Activated CD8-positive, alpha-beta T cell treated with anti-CD3 and anti-CD28 coated beads for 36 hours (primary cell): Measurements from ENCODE around the gene EFNA1. TPM values are rescaled to one million over a fixed set of nuclear protein-coding genes. Genes with fewer than 3 reads are reported as not detected.

Source experiments
- ATAC-seq: fragments of 200-7000 bp; cut with Tn5 transposase; one replicate; pipeline ENCODE4 v1.10.0; 2021; ENCODE audit warnings: mild to moderate bottlenecking, moderate library complexity
- CTCF ChIA-PET: fragments of 350-600 bp; sonication (Branson Sonifier 250); formaldehyde crosslinking; loops from one replicate; lab custom pipeline; 2021; ENCODE audit warnings: antibody characterized with exemption; lab: Charles Lee
- POLR2A ChIA-PET: fragments of 350-600 bp; sonication (Branson Sonifier 250); formaldehyde crosslinking; loops from one replicate; lab custom pipeline; 2021; ENCODE audit warnings: antibody characterized with exemption; lab: Charles Lee
- DNase-seq: peaks from one replicate; pipeline ENCODE4 v3.0.0-alpha.2; 2020
- H3K27ac Mint-ChIP-seq: one replicate; pipeline ENCODE4 v1.8.0; 2021; ENCODE audit warnings: mild to moderate bottlenecking, mixed read lengths
- H3K27me3 Mint-ChIP-seq: one replicate; pipeline ENCODE4 v1.8.0; 2021; ENCODE audit warnings: mixed read lengths
- H3K36me3 Mint-ChIP-seq: one replicate; pipeline ENCODE4 v1.8.0; 2021; ENCODE audit warnings: low read depth, mixed read lengths
- H3K4me1 Mint-ChIP-seq: one replicate; pipeline ENCODE4 v1.8.0; 2021; ENCODE audit warnings: low read depth, mixed read lengths
- H3K4me3 Mint-ChIP-seq: one replicate; pipeline ENCODE4 v1.8.0; 2021; ENCODE audit warnings: mild to moderate bottlenecking, moderate library complexity, mixed read lengths
- H3K9me3 Mint-ChIP-seq: one replicate; pipeline ENCODE4 v1.8.0; 2021; ENCODE audit warnings: mixed read lengths
- CTCF ChIP-seq: fragments of 200-600 bp; IDR thresholded peaks from one replicate; pipeline ENCODE4 v1.8.0; 2022; ENCODE audit warnings: antibody characterized with exemption, mild to moderate bottlenecking
- intact Hi-C: fragments of 100-400 bp; cut with micrococcal nuclease; formaldehyde crosslinking; loops from one replicate; pipeline ENCODE4 v1.10.0; 2022
- total RNA-seq, 2 experiments: library from RNA; stranded (reverse); gene quantifications; one replicate each; pipeline ENCODE4 v1.2.3, GENCODE V29; 2021

EFNA1 gene
- total RNA-seq, 2 experiments from 2014 or later: 0.59 to 0.60 TPM

GRCh38 chr1:155108296-155108695, 19.4 kb upstream of the EFNA1 start:
- CTCF ChIA-PET: interaction anchor here (0.9 to 2.3 kb wide), 3 partner anchors 17 to 59 kb away, joined by 3 to 8 read pairs (median 7); no protein-coding TSS in a partner anchor
- TF ChIP-seq CTCF: no peak
- POLR2A ChIA-PET: interaction anchor here (0.8 kb wide), 1 partner anchor 16 kb away, joined by 3 read pairs; no protein-coding TSS in a partner anchor
- no peaks in the 10 kb centered on the region for H3K9me3 Mint-ChIP-seq
- no peaks in the 10 kb centered on the region for H3K36me3 Mint-ChIP-seq
- no peak for DNase-seq
- intact Hi-C loops: loop anchor here (5.0 kb wide), 1 partner anchor 59 kb away; no protein-coding TSS in a partner anchor
- ATAC-seq: no peak
- no peak overlapping the region for H3K27ac Mint-ChIP-seq
- no peak overlapping the region for H3K4me3 Mint-ChIP-seq
- H3K27me3 Mint-ChIP-seq: no peaks in the 10 kb centered on the region
- H3K4me1 Mint-ChIP-seq: no peaks in the 10 kb centered on the region

GRCh38 chr1:155110381-155110780, 17.3 kb upstream of the EFNA1 start:
- H3K27ac Mint-ChIP-seq: no peak overlapping the region
- no peaks in the 10 kb centered on the region for H3K27me3 Mint-ChIP-seq
- H3K4me1 Mint-ChIP-seq: no peaks in the 10 kb centered on the region
- H3K36me3 Mint-ChIP-seq: no peaks in the 10 kb centered on the region
- DNase-seq (no peak), ATAC-seq (no peak)
- H3K4me3 Mint-ChIP-seq: no peak overlapping the region
- ChIA-PET CTCF (interaction anchor here (0.7 to 2.7 kb wide), 2 partner anchors 19 to 21 kb away, joined by 3 to 11 read pairs; no protein-coding TSS in a partner anchor), POLR2A (no interaction called here)
- no peak for TF ChIP-seq CTCF
- intact Hi-C loops: no loop called here
- H3K9me3 Mint-ChIP-seq: no peaks in the 10 kb centered on the region

- DNase-seq (no peak), ATAC-seq (no peak)
- ChIA-PET POLR2A (no interaction called here), CTCF (interaction anchor here (0.7 to 2.7 kb wide), 2 partner anchors 19 to 21 kb away, joined by 3 to 11 read pairs; no protein-coding TSS in a partner anchor)
- Mint-ChIP-seq H3K9me3 (no peaks in the 10 kb centered on the region), H3K27ac (no peak overlapping the region), H3K4me3 (no peak overlapping the region), H3K27me3 (no peaks in the 10 kb centered on the region), H3K4me1 (no peaks in the 10 kb centered on the region), H3K36me3 (no peaks in the 10 kb centered on the region)
- intact Hi-C loops: no loop called here
- TF ChIP-seq CTCF: no peak
Observed at GRCh38 chr1:155110826-155111225, 16.9 kb upstream of the EFNA1 start.

GRCh38 chr1:155113450-155113980, 14.2 kb upstream of the EFNA1 start:
- peaks cover 3% of the 10 kb centered on the region for H3K27me3 Mint-ChIP-seq
- H3K9me3 Mint-ChIP-seq: no peaks in the 10 kb centered on the region
- DNase-seq: no peak
- ATAC-seq: no peak
- H3K4me3 Mint-ChIP-seq: no peak overlapping the region
- intact Hi-C loops: no loop called here
- CTCF ChIA-PET: no interaction called here
- H3K27ac Mint-ChIP-seq: no peak overlapping the region
- no peak for TF ChIP-seq CTCF
- POLR2A ChIA-PET: no interaction called here
- H3K4me1 Mint-ChIP-seq: no peaks in the 10 kb centered on the region
- no peaks in the 10 kb centered on the region for H3K36me3 Mint-ChIP-seq

GRCh38 chr1:155116113-155116764, 11.4 kb upstream of the EFNA1 start:
- ATAC-seq (no peak), DNase-seq (no peak)
- CTCF ChIA-PET: interaction anchor here (0.5 to 2.9 kb wide), 5 partner anchors 12 to 412 kb away, joined by 3 to 14 read pairs (median 5); partner anchors contain the start of gene KRTCAP2
- Mint-ChIP-seq H3K4me1 (no peaks in the 10 kb centered on the region), H3K36me3 (no peaks in the 10 kb centered on the region), H3K4me3 (no peak overlapping the region), H3K27ac (no peak overlapping the region), H3K27me3 (peaks cover 3% of the 10 kb centered on the region), H3K9me3 (no peaks in the 10 kb centered on the region)
- no peak for TF ChIP-seq CTCF
- POLR2A ChIA-PET: interaction anchor here (1.2 to 1.3 kb wide), 2 partner anchors 12 to 26 kb away, joined by 3 read pairs; no protein-coding TSS in a partner anchor
- intact Hi-C loops: no loop called here
